GM23338 (cell line): ENCODE measurements around the gene TMEM221. TPM values are rescaled to one million over a fixed set of nuclear protein-coding genes. Genes with fewer than 3 reads are reported as not detected.

Source experiments
- CREB1 ChIP-seq: fragments of 250-450 bp; sonication (Bioruptor Pico); IDR thresholded peaks from 2 replicates; pipeline ENCODE4 v1.5.0; 2020; ENCODE audit warnings: low read depth, mild to moderate bottlenecking, moderate library complexity
- CTCF ChIP-seq, 2 experiments: fragments of 200-600 bp in 1 of 2; sonication (generic) in 1 of 2; conservative IDR thresholded peaks; 2 replicates each; pipeline versions ENCODE4 v1.5.1 to v1.6.1; 2016 to 2017; ENCODE audit warnings: antibody characterized with exemption in 2 of 2, low read depth in 2 of 2, mild to moderate bottlenecking in 2 of 2, moderate library complexity in 1 of 2
- EZH2 ChIP-seq: fragments of 200-600 bp; sonication (generic); IDR thresholded peaks from one replicate; pipeline ENCODE4 v1.8.0; 2017; ENCODE audit warnings: antibody characterized with exemption, mild to moderate bottlenecking, low read depth; ENCODE audit not compliant: unreplicated experiment
- EZH2phosphoT487 ChIP-seq: fragments of 200-600 bp; sonication (generic); IDR thresholded peaks from one replicate; pipeline ENCODE4 v1.8.1; 2018; ENCODE audit warnings: antibody characterized with exemption; ENCODE audit not compliant: unreplicated experiment
- JUNB ChIP-seq: IDR thresholded peaks from one replicate; pipeline ENCODE4 v1.6.1; 2016; ENCODE audit warnings: antibody characterized with exemption; ENCODE audit not compliant: unreplicated experiment
- NANOG ChIP-seq: IDR thresholded peaks from 2 replicates; pipeline ENCODE4 v1.6.1; 2016; ENCODE audit warnings: antibody characterized with exemption, borderline replicate concordance
- STAT1 ChIP-seq: IDR thresholded peaks from one replicate; pipeline ENCODE4 v1.6.1; 2016; ENCODE audit warnings: antibody characterized with exemption; ENCODE audit not compliant: unreplicated experiment
- ZNF114 ChIP-seq: fragments of 250-450 bp; sonication (Bioruptor Pico); IDR thresholded peaks from 2 replicates; pipeline ENCODE4 v1.5.0; 2020; ENCODE audit warnings: mild to moderate bottlenecking, moderate library complexity
- polyA plus RNA-seq: library from polyadenylated mRNA; unstranded; fragments of >200 nt; fragmentation: Nextera tagmentation; extraction: Ambion mirVana; gene quantifications from 2 replicates; pipeline ENCODE4 v1.2.1, GENCODE V29; 2016
- total RNA-seq: library from RNA; depleted of rRNA; stranded (reverse); fragments of >200 nt; shearing (Covaris generic); gene quantifications from 2 replicates; pipeline ENCODE4 v1.2.3, GENCODE V29; 2014
- TF ChIP-seq, protein P1 (sequence below): fragments of 250-450 bp; sonication (Bioruptor Pico); IDR thresholded peaks from 2 replicates; pipeline ENCODE4 v1.5.0; 2020; ENCODE audit warnings: mild to moderate bottlenecking, moderate library complexity

Gene TMEM221
- total and polyA plus RNA-seq, 2 experiments from 2014 or later = 0.40 to 0.90 TPM

DNA sequence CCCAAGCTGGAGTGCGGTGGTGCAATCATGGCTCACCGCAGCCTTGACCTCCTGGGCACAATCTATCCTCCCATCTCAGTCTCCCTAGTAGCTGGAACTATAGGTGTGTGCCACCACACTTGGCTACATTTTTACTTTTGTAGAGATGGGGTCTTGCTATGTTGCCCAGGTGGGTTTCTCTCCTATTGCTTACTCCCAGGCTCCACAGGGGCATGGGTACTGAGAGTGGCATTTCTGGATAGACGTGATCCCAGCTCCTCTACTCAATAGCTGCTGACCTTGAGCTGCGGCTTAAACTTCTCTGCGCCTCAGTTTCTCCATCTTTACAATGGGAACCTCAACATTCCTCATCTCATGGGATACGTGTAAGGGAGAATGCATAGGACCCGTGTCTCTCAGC is 17.1 kb downstream of the TMEM221 start (continued):
- TF ChIP-seq, protein P1, sequence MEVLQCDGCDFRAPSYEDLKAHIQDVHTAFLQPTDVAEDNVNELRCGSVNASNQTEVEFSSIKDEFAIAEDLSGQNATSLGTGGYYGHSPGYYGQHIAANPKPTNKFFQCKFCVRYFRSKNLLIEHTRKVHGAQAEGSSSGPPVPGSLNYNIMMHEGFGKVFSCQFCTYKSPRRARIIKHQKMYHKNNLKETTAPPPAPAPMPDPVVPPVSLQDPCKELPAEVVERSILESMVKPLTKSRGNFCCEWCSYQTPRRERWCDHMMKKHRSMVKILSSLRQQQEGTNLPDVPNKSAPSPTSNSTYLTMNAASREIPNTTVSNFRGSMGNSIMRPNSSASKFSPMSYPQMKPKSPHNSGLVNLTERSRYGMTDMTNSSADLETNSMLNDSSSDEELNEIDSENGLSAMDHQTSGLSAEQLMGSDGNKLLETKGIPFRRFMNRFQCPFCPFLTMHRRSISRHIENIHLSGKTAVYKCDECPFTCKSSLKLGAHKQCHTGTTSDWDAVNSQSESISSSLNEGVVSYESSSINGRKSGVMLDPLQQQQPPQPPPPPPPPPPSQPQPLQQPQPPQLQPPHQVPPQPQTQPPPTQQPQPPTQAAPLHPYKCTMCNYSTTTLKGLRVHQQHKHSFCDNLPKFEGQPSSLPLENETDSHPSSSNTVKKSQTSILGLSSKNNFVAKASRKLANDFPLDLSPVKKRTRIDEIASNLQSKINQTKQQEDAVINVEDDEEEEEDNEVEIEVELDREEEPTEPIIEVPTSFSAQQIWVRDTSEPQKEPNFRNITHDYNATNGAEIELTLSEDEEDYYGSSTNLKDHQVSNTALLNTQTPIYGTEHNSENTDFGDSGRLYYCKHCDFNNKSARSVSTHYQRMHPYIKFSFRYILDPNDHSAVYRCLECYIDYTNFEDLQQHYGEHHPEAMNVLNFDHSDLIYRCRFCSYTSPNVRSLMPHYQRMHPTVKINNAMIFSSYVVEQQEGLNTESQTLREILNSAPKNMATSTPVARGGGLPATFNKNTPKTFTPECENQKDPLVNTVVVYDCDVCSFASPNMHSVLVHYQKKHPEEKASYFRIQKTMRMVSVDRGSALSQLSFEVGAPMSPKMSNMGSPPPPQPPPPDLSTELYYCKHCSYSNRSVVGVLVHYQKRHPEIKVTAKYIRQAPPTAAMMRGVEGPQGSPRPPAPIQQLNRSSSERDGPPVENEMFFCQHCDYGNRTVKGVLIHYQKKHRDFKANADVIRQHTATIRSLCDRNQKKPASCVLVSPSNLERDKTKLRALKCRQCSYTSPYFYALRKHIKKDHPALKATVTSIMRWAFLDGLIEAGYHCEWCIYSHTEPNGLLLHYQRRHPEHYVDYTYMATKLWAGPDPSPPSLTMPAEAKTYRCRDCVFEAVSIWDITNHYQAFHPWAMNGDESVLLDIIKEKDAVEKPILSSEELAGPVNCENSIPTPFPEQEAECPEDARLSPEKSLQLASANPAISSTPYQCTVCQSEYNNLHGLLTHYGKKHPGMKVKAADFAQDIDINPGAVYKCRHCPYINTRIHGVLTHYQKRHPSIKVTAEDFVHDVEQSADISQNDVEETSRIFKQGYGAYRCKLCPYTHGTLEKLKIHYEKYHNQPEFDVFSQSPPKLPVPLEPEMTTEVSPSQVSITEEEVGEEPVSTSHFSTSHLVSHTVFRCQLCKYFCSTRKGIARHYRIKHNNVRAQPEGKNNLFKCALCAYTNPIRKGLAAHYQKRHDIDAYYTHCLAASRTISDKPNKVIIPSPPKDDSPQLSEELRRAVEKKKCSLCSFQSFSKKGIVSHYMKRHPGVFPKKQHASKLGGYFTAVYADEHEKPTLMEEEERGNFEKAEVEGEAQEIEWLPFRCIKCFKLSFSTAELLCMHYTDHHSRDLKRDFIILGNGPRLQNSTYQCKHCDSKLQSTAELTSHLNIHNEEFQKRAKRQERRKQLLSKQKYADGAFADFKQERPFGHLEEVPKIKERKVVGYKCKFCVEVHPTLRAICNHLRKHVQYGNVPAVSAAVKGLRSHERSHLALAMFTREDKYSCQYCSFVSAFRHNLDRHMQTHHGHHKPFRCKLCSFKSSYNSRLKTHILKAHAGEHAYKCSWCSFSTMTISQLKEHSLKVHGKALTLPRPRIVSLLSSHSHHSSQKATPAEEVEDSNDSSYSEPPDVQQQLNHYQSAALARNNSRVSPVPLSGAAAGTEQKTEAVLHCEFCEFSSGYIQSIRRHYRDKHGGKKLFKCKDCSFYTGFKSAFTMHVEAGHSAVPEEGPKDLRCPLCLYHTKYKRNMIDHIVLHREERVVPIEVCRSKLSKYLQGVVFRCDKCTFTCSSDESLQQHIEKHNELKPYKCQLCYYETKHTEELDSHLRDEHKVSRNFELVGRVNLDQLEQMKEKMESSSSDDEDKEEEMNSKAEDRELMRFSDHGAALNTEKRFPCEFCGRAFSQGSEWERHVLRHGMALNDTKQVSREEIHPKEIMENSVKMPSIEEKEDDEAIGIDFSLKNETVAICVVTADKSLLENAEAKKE (CRISPR knock-in tag) = no peak
- TF ChIP-seq CREB1 (CRISPR knock-in tag) = no peak
- TF ChIP-seq ZNF114 (CRISPR knock-in tag) = no peak
- no peak for TF ChIP-seq CTCF (conservative IDR thresholded peaks at IDR 0.05; ENCODE audit: low read depth in 2 of 2)
- TF ChIP-seq STAT1 = no peak
- no peak for TF ChIP-seq JUNB
- no peak for TF ChIP-seq EZH2
- no peak for TF ChIP-seq EZH2phosphoT487
- no peak for TF ChIP-seq NANOG
